H9 (cell line): Measurements from ENCODE around the gene LRP1. TPM values are rescaled to one million over a fixed set of nuclear protein-coding genes. Genes with fewer than 3 reads are reported as not detected.

Experiments used
- DNase-seq: peaks from one replicate; pipeline ENCODE4 v3.0.0-alpha.2; 2017
- H2AFZ ChIP-seq: one replicate; pipeline ENCODE4 v1.6.1; 2013; ENCODE audit warnings: mild to moderate bottlenecking, low read length, control low read depth, moderate library complexity
- H2AK5ac ChIP-seq: 2 replicates; pipeline ENCODE4 v1.6.1; 2013; ENCODE audit warnings: low read length, control low read depth, mixed read lengths; ENCODE audit not compliant: insufficient read length
- H2BK120ac ChIP-seq: one replicate; pipeline ENCODE4 v1.6.1; 2013; ENCODE audit warnings: low read depth, mild to moderate bottlenecking, low read length, control low read depth, inconsistent platforms; ENCODE audit not compliant: poor library complexity, severe bottlenecking
- H2BK12ac ChIP-seq: 2 replicates; pipeline ENCODE4 v1.6.1; 2013; ENCODE audit warnings: low read length, control low read depth, mixed read lengths, low read depth; ENCODE audit not compliant: insufficient read length
- H2BK15ac ChIP-seq: 2 replicates; pipeline ENCODE4 v1.6.1; 2013; ENCODE audit warnings: low read depth, low read length, control low read depth
- H2BK20ac ChIP-seq: one replicate; pipeline ENCODE4 v1.6.1; 2013; ENCODE audit warnings: low read depth, mild to moderate bottlenecking, low read length, control low read depth, inconsistent platforms; ENCODE audit not compliant: poor library complexity, severe bottlenecking
- H2BK5ac ChIP-seq: 2 replicates; pipeline ENCODE4 v1.6.1; 2013; ENCODE audit warnings: low read length, control low read depth, mixed read lengths; ENCODE audit not compliant: insufficient read length
- H3K14ac ChIP-seq: 2 replicates; pipeline ENCODE4 v1.6.1; 2013; ENCODE audit warnings: low read length, control low read depth; ENCODE audit not compliant: insufficient read depth
- H3K18ac ChIP-seq: 2 replicates; pipeline ENCODE4 v1.6.1; 2013; ENCODE audit warnings: low read depth, mild to moderate bottlenecking, mixed read lengths, low read length, control low read depth; ENCODE audit not compliant: insufficient read length
- H3K23ac ChIP-seq: 2 replicates; pipeline ENCODE4 v1.6.1; 2013; ENCODE audit warnings: low read length, control low read depth, mixed read lengths, low read depth; ENCODE audit not compliant: insufficient read length
- H3K23me2 ChIP-seq: 2 replicates; pipeline ENCODE4 v1.6.1; 2013; ENCODE audit warnings: low read depth, mild to moderate bottlenecking, mixed read lengths, low read length, control low read depth; ENCODE audit not compliant: insufficient read length, poor library complexity, severe bottlenecking
- H3K27ac ChIP-seq: 2 replicates; pipeline ENCODE4 v1.5.1; 2013; ENCODE audit warnings: low read length, control low read depth, mixed read lengths, low read depth; ENCODE audit not compliant: insufficient read length
- H3K27me3 ChIP-seq: 2 replicates; pipeline ENCODE4 v1.6.1; 2013; ENCODE audit warnings: low read length, control low read depth, inconsistent platforms; ENCODE audit not compliant: insufficient read depth
- H3K4ac ChIP-seq: 2 replicates; pipeline ENCODE4 v1.6.1; 2013; ENCODE audit warnings: low read depth, mild to moderate bottlenecking, control low read depth, inconsistent platforms, low read length, moderate library complexity
- H3K4me1 ChIP-seq: 2 replicates; pipeline ENCODE4 v1.6.1; 2013; ENCODE audit warnings: low read length, control low read depth, inconsistent platforms; ENCODE audit not compliant: insufficient read depth
- H3K4me2 ChIP-seq: 2 replicates; pipeline ENCODE4 v1.6.1; 2013; ENCODE audit warnings: low read length, control low read depth, mixed read lengths; ENCODE audit not compliant: insufficient read length, insufficient read depth
- H3K56ac ChIP-seq: 2 replicates; pipeline ENCODE4 v1.6.1; 2013; ENCODE audit warnings: low read depth, mild to moderate bottlenecking, mixed read lengths, low read length, control low read depth; ENCODE audit not compliant: insufficient read length
- H3K79me1 ChIP-seq: 2 replicates; pipeline ENCODE4 v1.6.1; 2013; ENCODE audit warnings: low read depth, mild to moderate bottlenecking, moderate library complexity, low read length, control low read depth, inconsistent platforms; ENCODE audit not compliant: insufficient read depth, poor library complexity, severe bottlenecking
- H3K79me2 ChIP-seq: 2 replicates; pipeline ENCODE4 v1.6.1; 2013; ENCODE audit warnings: low read length, control low read depth, inconsistent platforms; ENCODE audit not compliant: insufficient read depth
- H3K9ac ChIP-seq: 2 replicates; pipeline ENCODE4 v1.6.1; 2013; ENCODE audit warnings: low read length, control low read depth, mixed read lengths; ENCODE audit not compliant: insufficient read length; ENCODE audit errors: extremely low read depth
- H3K9me3 ChIP-seq: one replicate; pipeline ENCODE4 v1.6.1; 2013; ENCODE audit warnings: low read depth, low read length, inconsistent platforms; ENCODE audit not compliant: control insufficient read depth
- H3T11ph ChIP-seq: one replicate; pipeline ENCODE4 v1.6.1; 2013; ENCODE audit warnings: mild to moderate bottlenecking, low read length, control low read depth, inconsistent platforms
- H4K20me1 ChIP-seq: one replicate; pipeline ENCODE4 v1.6.1; 2013; ENCODE audit not compliant: control insufficient read depth, insufficient read length, insufficient read depth
- H4K5ac ChIP-seq: 2 replicates; pipeline ENCODE4 v1.6.1; 2013; ENCODE audit warnings: low read depth, mild to moderate bottlenecking, mixed read lengths, low read length, control low read depth; ENCODE audit not compliant: insufficient read length
- H4K8ac ChIP-seq: replicated peaks from 2 replicates; pipeline ENCODE4 v1.6.1; 2013; ENCODE audit warnings: low read length, control low read depth, mixed read lengths, low read depth; ENCODE audit not compliant: insufficient read length
- H4K91ac ChIP-seq: 2 replicates; pipeline ENCODE4 v1.6.1; 2013; ENCODE audit warnings: low read depth, mild to moderate bottlenecking, moderate library complexity, mixed read lengths, low read length, control low read depth; ENCODE audit not compliant: insufficient read length
- H3K27ac Mint-ChIP-seq, 3 experiments: 2 replicates in 2 of 3; 3 replicates in 1 of 3; pipeline ENCODE4 v1.8.0; 2020 to 2021; ENCODE audit warnings: mixed read lengths in 3 of 3, mild to moderate bottlenecking in 1 of 3, moderate library complexity in 1 of 3
- H3K27me3 Mint-ChIP-seq: 2 replicates; pipeline ENCODE4 v1.8.0; 2021; ENCODE audit warnings: low read depth, mild to moderate bottlenecking, moderate library complexity, mixed read lengths
- H3K36me3 Mint-ChIP-seq, 3 experiments: 2 replicates in 2 of 3; 3 replicates in 1 of 3; pipeline ENCODE4 v1.8.0; 2020 to 2021; ENCODE audit warnings: low read depth in 3 of 3, mixed read lengths in 3 of 3; ENCODE audit not compliant: insufficient read depth in 1 of 3
- H3K4me1 Mint-ChIP-seq, 2 experiments: 2 replicates each; pipeline ENCODE4 v1.8.0; 2020; ENCODE audit warnings: mixed read lengths in 2 of 2
- H3K4me3 Mint-ChIP-seq, 2 experiments: 2 replicates in 1 of 2; 3 replicates in 1 of 2; pipeline ENCODE4 v1.8.0; 2020 to 2021; ENCODE audit warnings: mild to moderate bottlenecking in 2 of 2, mixed read lengths in 2 of 2, moderate library complexity in 1 of 2
- H3K9me3 Mint-ChIP-seq, 2 experiments: 2 replicates in 1 of 2; 3 replicates in 1 of 2; pipeline ENCODE4 v1.8.0; 2020; ENCODE audit warnings: mild to moderate bottlenecking in 2 of 2, mixed read lengths in 2 of 2, moderate library complexity in 1 of 2
- CTCF ChIP-seq: fragments of 200-600 bp; sonication (generic); conservative IDR thresholded peaks from 3 replicates; pipeline ENCODE4 v1.8.0; 2021; ENCODE audit warnings: antibody characterized with exemption, mild to moderate bottlenecking
- WGBS: extraction: QIAGEN DNeasy Blood & Tissue Kit; methylation state at CpG from one replicate; pipeline ENCODE4 v1.1.7; 2013; ENCODE audit warnings: missing lambda C conversion rate, low lambda C conversion rate, mixed read lengths; ENCODE audit not compliant: insufficient read length; ENCODE audit errors: extremely low coverage; 5-methylcytosine and 5-hydroxymethylcytosine counted together
- total RNA-seq: library from RNA; stranded (reverse); gene quantifications from 2 replicates; pipeline ENCODE4 v1.2.1, GENCODE V29; 2021

The LRP1 gene
- total RNA-seq, 1 experiment from 2014 or later, result 115 TPM

- H3K4me1 ChIP-seq, result 0 out of 2 replicates have a peak, but pooled peaks cover 2% of the 10 kb centered on the region
- peaks cover 87% of the 10 kb centered on the region for H3K27me3 Mint-ChIP-seq
Observed at GRCh38 chr12:57239587-57240065, 111.3 kb downstream of the LRP1 start.

More at GRCh38 chr12:57239587-57240065, 111.3 kb downstream of the LRP1 start:
- WGBS, result no CpG with 5 or more reads among the region's 14 CpGs
- Histone ChIP-seq H2BK120ac (no peak overlapping the region), H3K23me2 (peaks cover 29% of the 10 kb centered on the region), H4K20me1 (peaks cover 4% of the 10 kb centered on the region), H4K5ac (no peak overlapping the region), H3K23ac (no peak overlapping the region), H3K27ac (no peak overlapping the region), H3K9me3 (no peaks in the 10 kb centered on the region), H4K8ac (no peak overlapping the region), H2BK20ac (no peak overlapping the region), H2AFZ (no peak overlapping the region), H4K91ac (no peak overlapping the region), H2AK5ac (no peak overlapping the region), H3K18ac (peak overlapping the region; percentile 19), H3K79me1 (no peaks in the 10 kb centered on the region), H3T11ph (no peak overlapping the region), H3K4ac (no peak overlapping the region), H2BK15ac (no peak overlapping the region), H3K79me2 (no peaks in the 10 kb centered on the region), H3K27me3 (peaks cover 56% of the 10 kb centered on the region), H3K56ac (no peak overlapping the region), H3K14ac (peak overlapping the region; percentile 87; the same call in 1 of the 2 replicates), H3K9ac (peak overlapping the region; percentile 25), H2BK5ac (no peak overlapping the region), H2BK12ac (no peak overlapping the region), H3K4me2 (peak overlapping the region; percentile 82)
- peaks cover 2 to 3% (median 3%) of the 10 kb centered on the region in 3 experiments for H3K36me3 Mint-ChIP-seq
- peak overlapping the region in 1 of 3 experiments; percentile 17; a peak in 3 of 7 replicates for H3K27ac Mint-ChIP-seq
- peaks cover 58 to 74% of the 10 kb centered on the region in 2 experiments for H3K4me1 Mint-ChIP-seq
- H3K4me3 Mint-ChIP-seq, result peak overlapping the region; percentile 72 to 84
- DNase-seq, result peak; percentile 59
- no peaks in the 10 kb centered on the region for H3K9me3 Mint-ChIP-seq
- no peak for TF ChIP-seq CTCF
